ENCODE measurements around the gene GNA12.

The GNA12 gene

GRCh38 chr7:2838873-2839578 lies 5.1 kb downstream of the GNA12 start:
- Histone ChIP-seq H3K9me3 (no peaks in the 10 kb centered on the region), H3K4me1 (0 out of 2 replicates have a peak, but pooled peaks cover 3% of the 10 kb centered on the region), H3K27me3 (no peaks in the 10 kb centered on the region), H3K4me3 (ENCODE audit: low read depth, low read length) (no peak overlapping the region), H3K36me3 (peaks cover 20% of the 10 kb centered on the region)
- TF ChIP-seq CTCF (IDR thresholded peaks at IDR 0.05; ENCODE audit: low read depth, low read length), result no peak
- no peak for DNase-seq

GRCh38 chr7:2838451-2838850 lies 5.7 kb downstream of the GNA12 start:
- no peak for TF ChIP-seq CTCF (IDR thresholded peaks at IDR 0.05; ENCODE audit: low read depth, low read length)
- 0 out of 2 replicates have a peak, but pooled peaks cover 3% of the 10 kb centered on the region for H3K4me1 ChIP-seq
- DNase-seq, result no peak
- H3K9me3 ChIP-seq, result no peaks in the 10 kb centered on the region
- no peak overlapping the region for H3K4me3 ChIP-seq (ENCODE audit: low read depth, low read length)
- H3K36me3 ChIP-seq, result peaks cover 20% of the 10 kb centered on the region
- H3K27me3 ChIP-seq, result no peaks in the 10 kb centered on the region

- Histone ChIP-seq H3K27me3 (no peaks in the 10 kb centered on the region), H3K9me3 (no peaks in the 10 kb centered on the region), H3K4me1 (peaks cover 9% of the 10 kb centered on the region; the same call in 1 of the 2 replicates), H3K36me3 (peaks cover 16% of the 10 kb centered on the region), H3K4me3 (ENCODE audit: low read depth, low read length) (no peak overlapping the region)
- no peak for DNase-seq
- no peak for TF ChIP-seq CTCF (IDR thresholded peaks at IDR 0.05; ENCODE audit: low read depth, low read length)
Observed at GRCh38 chr7:2837496-2837895, 6.6 kb downstream of the GNA12 start.

- no peaks in the 10 kb centered on the region for H3K27me3 ChIP-seq
- no peak for DNase-seq
- no peaks in the 10 kb centered on the region for H3K9me3 ChIP-seq
- no peak for TF ChIP-seq CTCF (IDR thresholded peaks at IDR 0.05; ENCODE audit: low read depth, low read length)
- no peak overlapping the region for H3K4me3 ChIP-seq (ENCODE audit: low read depth, low read length)
- H3K4me1 ChIP-seq, result peaks cover 7% of the 10 kb centered on the region; the same call in 1 of the 2 replicates
- H3K36me3 ChIP-seq, result peaks cover 10% of the 10 kb centered on the region; the same call in 1 of the 2 replicates
Observed at GRCh38 chr7:2834748-2835441, 9.2 kb downstream of the GNA12 start.

- H3K9me3 ChIP-seq, result no peaks in the 10 kb centered on the region
- no peak for DNase-seq
- H3K4me1 ChIP-seq, result peaks cover 7% of the 10 kb centered on the region; the same call in 1 of the 2 replicates
- no peak overlapping the region for H3K4me3 ChIP-seq (ENCODE audit: low read depth, low read length)
- TF ChIP-seq CTCF (IDR thresholded peaks at IDR 0.05; ENCODE audit: low read depth, low read length), result no peak
- peaks cover 6% of the 10 kb centered on the region; the same call in 1 of the 2 replicates for H3K36me3 ChIP-seq
- no peaks in the 10 kb centered on the region for H3K27me3 ChIP-seq
Observed at GRCh38 chr7:2833083-2833910, 10.8 kb downstream of the GNA12 start.

All from BE2C (cell line).